ENCODE data around the gene DAPK2.
A peak's percentile ranks its signal among the peaks of the same experiment; 100 is the strongest.
"Not testable (repeated sequence)": the region's sequence is repeated elsewhere in the genome, so short reads cannot be mapped to it uniquely, and the experiment has no call there.

Gene DAPK2

GRCh38 chr15:63909819-63910437, 136.4 kb downstream of the DAPK2 start:
- DNase-seq: no peak

DNA sequence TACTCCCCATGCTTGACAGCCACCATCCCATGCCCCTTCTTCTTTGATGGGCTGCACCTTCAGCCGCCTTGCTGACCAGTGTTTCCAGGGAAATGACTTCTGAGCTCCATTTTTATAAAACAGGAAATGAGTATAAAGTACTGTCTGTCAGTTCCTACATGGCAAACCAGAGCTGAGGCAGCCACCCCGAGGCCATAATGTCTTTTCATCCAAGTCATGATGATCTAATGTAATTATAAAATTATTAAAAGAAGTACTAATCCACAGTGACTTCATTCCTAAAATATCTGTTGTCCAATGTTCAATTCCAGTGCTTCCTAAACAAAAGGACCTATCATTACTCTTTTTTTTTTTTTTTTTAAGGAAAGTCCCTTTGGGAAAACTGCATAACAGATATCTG, 137.3 kb downstream of the DAPK2 start:
- no peak for DNase-seq

- no peak for DNase-seq
These were observed 138.0 kb downstream of the DAPK2 start for GRCh38 chr15:63908281-63908680.

DNA sequence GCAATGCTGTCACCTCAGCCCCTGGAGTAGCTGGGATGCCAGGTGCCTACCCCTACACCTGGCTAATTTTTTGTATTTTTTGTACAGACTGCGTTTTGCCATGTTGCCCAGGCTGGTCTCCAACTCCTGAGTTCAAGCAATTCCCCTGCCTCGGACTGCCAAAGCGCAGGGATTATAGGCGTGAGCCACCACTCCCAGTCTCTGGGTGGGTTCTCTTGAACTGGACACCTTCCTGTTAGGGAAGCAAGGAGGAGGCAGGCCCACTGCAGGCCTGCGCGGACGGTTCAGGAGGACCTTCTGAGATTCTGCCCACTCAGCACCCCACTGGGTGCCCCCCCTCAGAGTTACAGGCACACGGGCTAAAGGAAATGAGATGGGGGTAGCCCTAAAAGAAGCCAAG, 138.8 kb downstream of the DAPK2 start:
- DNase-seq: no peak

DNA sequence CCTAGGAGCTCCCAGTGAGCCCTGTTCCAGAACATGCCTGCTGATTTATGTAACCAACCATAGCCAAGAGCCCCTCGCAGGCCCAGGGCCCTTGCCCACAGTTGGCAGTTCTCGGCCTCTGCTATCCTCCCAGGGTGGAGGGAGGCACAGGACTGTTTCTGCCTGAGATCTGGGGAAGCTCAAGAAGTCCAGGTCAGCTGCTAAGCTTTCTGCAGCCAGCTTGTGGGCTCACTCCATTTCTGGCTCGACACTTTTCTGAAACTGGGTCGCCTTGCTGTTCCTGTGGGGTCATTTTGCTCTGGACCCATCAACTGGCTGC, 140.1 kb downstream of the DAPK2 start:
- DNase-seq: no peak

GRCh38 chr15:63905558-63906265, 140.6 kb downstream of the DAPK2 start:
- DNase-seq: no peak

- no peak for DNase-seq
These were observed 141.2 kb downstream of the DAPK2 start for GRCh38 chr15:63905131-63905530.

GRCh38 chr15:63904042-63904441, 142.2 kb downstream of the DAPK2 start:
- no peak for DNase-seq

DNA sequence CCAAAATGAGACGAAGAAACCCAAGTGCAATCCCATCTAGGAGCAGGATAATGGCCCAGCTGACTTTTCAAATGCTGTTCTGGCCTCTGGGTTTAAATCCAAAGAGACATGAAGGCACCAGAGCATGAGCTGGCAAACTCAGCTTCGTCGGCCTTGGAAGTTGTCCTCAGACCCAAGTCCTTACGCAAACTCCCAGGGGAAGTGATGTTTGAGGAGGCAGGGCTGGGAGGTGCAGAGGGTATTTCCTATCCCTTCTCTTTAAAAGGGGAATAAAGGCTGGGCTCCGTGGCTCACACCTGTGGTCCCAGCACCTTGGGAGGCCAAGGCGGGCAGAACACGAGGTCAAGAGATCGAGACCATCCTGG, 143.6 kb downstream of the DAPK2 start:
- no peak for DNase-seq

GRCh38 chr15:63901912-63902670, 144.2 kb downstream of the DAPK2 start:
- no peak for DNase-seq

GRCh38 chr15:63900306-63900705, 146.0 kb downstream of the DAPK2 start:
- no peak for DNase-seq

GRCh38 chr15:63899606-63900005, 146.7 kb downstream of the DAPK2 start:
- DNase-seq: not testable (repeated sequence)

DNA sequence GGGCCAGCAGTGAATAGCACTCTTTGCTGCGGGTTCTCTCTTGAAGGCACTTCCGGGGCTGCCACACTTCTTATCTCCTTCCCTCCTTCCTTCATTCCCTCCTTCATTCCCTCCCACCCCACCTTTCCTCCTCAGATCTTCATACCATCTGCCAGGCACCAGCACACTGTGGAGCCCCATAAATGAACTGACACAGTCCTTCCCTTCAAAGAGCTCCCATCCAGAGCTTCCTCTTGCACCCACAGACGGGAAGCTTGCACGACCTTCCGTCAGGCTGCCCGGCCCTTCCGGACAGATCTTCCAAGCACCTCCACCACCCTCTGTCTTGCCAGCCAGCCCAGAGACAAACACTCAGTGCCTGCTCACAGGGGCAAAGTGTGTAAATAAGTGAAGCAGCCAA, 147.1 kb downstream of the DAPK2 start:
- no peak for DNase-seq

GRCh38 chr15:63896336-63897115, 149.8 kb downstream of the DAPK2 start:
- no peak for DNase-seq

- DNase-seq: no peak
These were observed 150.5 kb downstream of the DAPK2 start for GRCh38 chr15:63895787-63896218.

GRCh38 chr15:63895194-63895593, 151.1 kb downstream of the DAPK2 start:
- DNase-seq: no peak

- no peak for DNase-seq
These were observed 151.7 kb downstream of the DAPK2 start for GRCh38 chr15:63894662-63894949.

GRCh38 chr15:63893866-63894661, 152.2 kb downstream of the DAPK2 start:
- no peak for DNase-seq

- DNase-seq: no peak
These were observed 153.4 kb downstream of the DAPK2 start for GRCh38 chr15:63892794-63893441.

DNA sequence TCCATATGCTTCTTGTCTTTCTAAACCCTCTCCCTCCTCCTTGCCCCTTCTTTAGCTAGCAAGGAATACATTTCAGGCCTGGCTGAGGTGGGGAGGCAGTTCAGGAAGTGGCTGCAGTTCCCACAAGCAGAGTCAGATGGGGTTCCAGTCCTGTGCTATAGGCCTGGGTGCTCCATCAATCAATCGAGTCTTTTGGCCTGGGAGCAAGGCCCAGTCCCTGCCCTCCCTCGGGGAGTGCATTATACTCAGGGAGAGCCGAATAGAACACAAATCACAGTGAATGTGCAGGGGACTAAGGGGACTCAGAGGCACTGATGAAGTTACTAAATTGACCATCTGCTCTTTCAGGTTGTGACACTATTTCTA, 154.5 kb downstream of the DAPK2 start:
- DNase-seq: no peak

DNA sequence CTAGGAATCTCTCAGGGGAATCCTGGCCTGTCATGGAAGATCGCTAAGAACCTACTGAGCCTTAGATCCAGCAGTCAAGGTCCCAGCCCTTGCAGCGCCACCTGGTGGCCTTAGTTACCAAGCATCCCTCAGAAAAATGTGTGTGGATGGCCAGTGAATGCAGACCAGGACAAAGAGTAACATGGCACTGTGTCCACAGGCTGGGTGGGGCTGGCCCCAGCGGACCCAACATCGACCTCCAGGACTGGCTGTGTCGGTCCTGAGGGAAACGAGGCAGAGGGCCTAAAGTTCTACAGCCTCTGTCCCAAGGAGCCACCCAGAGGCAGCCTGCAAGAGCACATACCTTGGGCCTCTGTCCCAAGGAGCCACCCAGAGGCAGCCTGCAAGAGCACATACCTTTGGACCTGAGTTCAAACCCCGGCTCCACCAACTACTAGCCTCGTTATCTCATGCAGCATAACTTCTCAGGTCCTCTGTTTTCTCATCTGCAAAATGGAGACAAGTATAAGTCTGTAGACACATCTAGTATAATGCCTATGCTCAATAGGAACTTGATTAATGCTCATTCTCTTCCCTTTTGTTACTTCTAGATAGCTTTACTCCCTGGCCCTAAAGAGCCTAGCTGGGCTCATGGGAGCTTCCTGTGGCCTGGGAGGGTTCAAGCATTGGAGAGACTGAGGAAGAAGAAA, 155.1 kb downstream of the DAPK2 start:
- DNase-seq: peak; percentile 34

- no peak for DNase-seq
These were observed 155.7 kb downstream of the DAPK2 start for GRCh38 chr15:63890617-63891016.

Data from NCI-H1092 (cell line).